ENCODE results near the gene PTK7.

The PTK7 gene

GRCh38 chr6:43052842-43053544 is 23.1 kb upstream of the PTK7 start:
- no peak for TF ChIP-seq CTCF (IDR thresholded peaks at IDR 0.05; ENCODE audit: insufficient read depth, low read length, missing control alignments)
- H3K4me3 ChIP-seq (ENCODE audit: low read depth, low read length), result peak overlapping the region; percentile 88
- ChIA-PET CTCF (interaction anchor here (0.6 to 6.9 kb wide), 4 partner anchors 34 to 90 kb away, joined by 3 to 51 read pairs (median 4); no protein-coding TSS in a partner anchor), POLR2A (interaction anchor here (0.5 to 1.8 kb wide), 9 partner anchors 22 to 124 kb away, joined by 3 to 7 read pairs (median 4); partner anchors contain the start of genes CNPY3, KLHDC3, MEA1 and PPP2R5D)
- DNase-seq (ENCODE audit: low read depth, low spot score), result no peak

GRCh38 chr6:43053545-43054205 is 22.4 kb upstream of the PTK7 start, which contains the start of gene CUL7:
Gene CUL7, minus strand, starts transcription at chr6:43053851. Its CDS starts 1,063 bp downstream, at chr6:43052788.
- peak; percentile 64 for DNase-seq (ENCODE audit: low read depth, low spot score)
- TF ChIP-seq CTCF (IDR thresholded peaks at IDR 0.05; ENCODE audit: insufficient read depth, low read length, missing control alignments), result no peak
- ChIA-PET CTCF (interaction anchor here (0.6 to 6.9 kb wide), 9 partner anchors 11 to 118 kb away, joined by 3 to 51 read pairs (median 4); no protein-coding TSS in a partner anchor), POLR2A (interaction anchor here (0.6 to 1.8 kb wide), 16 partner anchors 9 to 165 kb away, joined by 3 to 7 read pairs (median 4); partner anchors contain the start of genes CNPY3, KLHDC3, MEA1 and PPP2R5D)
- H3K4me3 ChIP-seq (ENCODE audit: low read depth, low read length), result peak within 1 kb of the TSS; percentile 88

- POLR2A ChIA-PET, result interaction anchor here (0.6 to 1.8 kb wide), 16 partner anchors 9 to 164 kb away, joined by 3 to 7 read pairs (median 4); partner anchors contain the start of genes CNPY3, KLHDC3, MEA1 and PPP2R5D
- TF ChIP-seq CTCF (IDR thresholded peaks at IDR 0.05; ENCODE audit: insufficient read depth, low read length, missing control alignments), result no peak
- CTCF ChIA-PET, result interaction anchor here (0.6 to 6.9 kb wide), 11 partner anchors 10 to 148 kb away, joined by 3 to 51 read pairs (median 4); no protein-coding TSS in a partner anchor
- no peak overlapping the region; the same call in none of the 2 replicates for H3K4me3 ChIP-seq (ENCODE audit: low read depth, low read length)
- no peak for DNase-seq (ENCODE audit: low read depth, low spot score)
These were observed 21.7 kb upstream of the PTK7 start for GRCh38 chr6:43054206-43054943.

GRCh38 chr6:43055966-43056365 is 20.1 kb upstream of the PTK7 start:
- no peak for DNase-seq (ENCODE audit: low read depth, low spot score)
- CTCF ChIA-PET, result interaction anchor here (0.8 to 6.9 kb wide), 3 partner anchors 8 to 93 kb away, joined by 3 to 51 read pairs (median 8); no protein-coding TSS in a partner anchor
- H3K4me3 ChIP-seq (ENCODE audit: low read depth, low read length), result no peak overlapping the region
- POLR2A ChIA-PET, result no interaction called here
- TF ChIP-seq CTCF (IDR thresholded peaks at IDR 0.05; ENCODE audit: insufficient read depth, low read length, missing control alignments), result no peak

- POLR2A ChIA-PET, result interaction anchor here (1.1 to 1.8 kb wide), 2 partner anchors 85 to 88 kb away, joined by 3 to 7 read pairs; no protein-coding TSS in a partner anchor
- H3K4me3 ChIP-seq (ENCODE audit: low read depth, low read length), result peak overlapping the region; percentile 98
- no peak for TF ChIP-seq CTCF (IDR thresholded peaks at IDR 0.05; ENCODE audit: insufficient read depth, low read length, missing control alignments)
- CTCF ChIA-PET, result interaction anchor here (0.6 to 5.1 kb wide), 4 partner anchors 67 to 172 kb away, joined by 3 to 39 read pairs (median 4); no protein-coding TSS in a partner anchor
- DNase-seq (ENCODE audit: low read depth, low spot score), result no peak
These were observed 17.6 kb upstream of the PTK7 start for GRCh38 chr6:43058531-43058930.

All from AG04449 (cell line).